Hepatocyte (in vitro differentiated cells): Measurements from ENCODE around the gene SYT1.

Source experiments
- CTCF ChIP-seq: fragments of 200-600 bp; sonication (generic); IDR thresholded peaks from 2 replicates; pipeline ENCODE4 v1.5.1; 2016; ENCODE audit warnings: antibody characterized with exemption, mild to moderate bottlenecking; ENCODE audit not compliant: poor library complexity
- EZH2 ChIP-seq: fragments of 200-600 bp; sonication (generic); IDR thresholded peaks from 2 replicates; pipeline ENCODE4 v1.6.1; 2016; ENCODE audit warnings: antibody characterized with exemption, mild to moderate bottlenecking, borderline replicate concordance
- EZH2phosphoT487 ChIP-seq: fragments of 200-600 bp; sonication (generic); IDR thresholded peaks from one replicate; pipeline ENCODE4 v1.6.1; 2018; ENCODE audit warnings: antibody characterized with exemption, mild to moderate bottlenecking, low read depth, moderate library complexity; ENCODE audit not compliant: unreplicated experiment, severe bottlenecking

GRCh38 chr12:79250186-79250585 is 385.6 kb downstream of the SYT1 start:
- TF ChIP-seq CTCF (no peak), EZH2 (no peak), EZH2phosphoT487 (no peak)
